Spinal cord (tissue), 10 donors: Measurements from ENCODE around the gene UQCR10. TPM values are rescaled to one million over a fixed set of nuclear protein-coding genes. Genes with fewer than 3 reads are reported as not detected.

ENCODE experiments used
- DNase-seq, 6 donors: peaks; one replicate each; pipeline versions ENCODE4 v3.0.0 to v3.0.0-alpha.2; 2013 to 2015; ENCODE audit warnings: low spot score in 6 of 6, low read depth in 4 of 6
- H3K27ac ChIP-seq: one replicate; pipeline ENCODE4 v1.5.1; 2013; ENCODE audit warnings: low read depth, low read length, control low read depth
- H3K27me3 ChIP-seq: one replicate; pipeline ENCODE4 v1.6.1; 2013; ENCODE audit warnings: low read length; ENCODE audit not compliant: control insufficient read depth, insufficient read depth
- H3K36me3 ChIP-seq: one replicate; pipeline ENCODE4 v1.6.1; 2013; ENCODE audit warnings: low read length; ENCODE audit not compliant: control insufficient read depth, insufficient read depth
- H3K4me1 ChIP-seq: one replicate; pipeline ENCODE4 v1.6.1; 2013; ENCODE audit warnings: low read length; ENCODE audit not compliant: control insufficient read depth, insufficient read depth
- H3K4me3 ChIP-seq: one replicate; pipeline ENCODE4 v1.5.1; 2013; ENCODE audit warnings: low read depth, low read length, control low read depth
- H3K9me3 ChIP-seq: one replicate; pipeline ENCODE4 v1.6.1; 2013; ENCODE audit warnings: low read length; ENCODE audit not compliant: control insufficient read depth, insufficient read depth
- WGBS: methylation state at CpG from one replicate; pipeline ENCODE4 v1.1.5; 2013; ENCODE audit warnings: missing lambda C conversion rate; ENCODE audit not compliant: insufficient coverage; 5-methylcytosine and 5-hydroxymethylcytosine counted together
- polyA plus RNA-seq, 2 donors: library from polyadenylated mRNA; unstranded; fragments of 120-200 nt; gene quantifications; one replicate each; pipeline ENCODE4 v1.2.1, GENCODE V29; 2013; ENCODE audit not compliant: insufficient read length in 2 of 2
- small RNA-seq: library from RNA; depleted of rRNA; stranded (forward); fragments of <200 nt; gene quantifications from one replicate; pipeline ENCODE3, GENCODE V24; 2014; ENCODE audit warnings: low replicate concordance
- total RNA-seq, 2 donors: library from RNA; depleted of rRNA in 1 of 2; stranded (reverse); fragments of 120-200 nt in 1 of 2; fragments of >200 nt in 1 of 2; gene quantifications; one replicate each; pipeline versions ENCODE4 v1.2.3 to v1.2.4, GENCODE V29; 2013 to 2014
- donor health status: healthy.

UQCR10 gene
- total and polyA plus RNA-seq, 4 donors, result 90.9 to 208 (median 180) TPM

DNA sequence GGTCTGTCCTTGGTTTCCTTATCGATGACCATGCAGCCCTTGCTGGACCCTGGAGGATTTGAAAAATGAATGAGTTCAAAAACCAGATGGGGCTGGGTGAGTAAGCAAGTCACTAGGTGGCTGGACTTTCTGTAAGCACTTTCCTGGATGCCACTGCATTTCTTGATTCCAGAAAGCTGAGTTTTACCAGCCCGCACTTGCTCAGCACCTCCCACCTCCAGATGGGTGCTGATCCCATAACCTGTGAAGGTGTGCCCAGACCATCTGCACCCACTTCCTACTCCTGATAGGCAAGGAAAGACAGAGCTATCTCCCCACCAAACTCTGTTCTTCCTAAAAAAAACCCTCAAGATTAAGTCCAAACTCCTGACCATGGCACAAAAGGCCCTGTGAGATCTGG, 49.8 kb downstream of the UQCR10 start:
- no peak overlapping the region for H3K4me3 ChIP-seq
- WGBS, result 94% methylated on average over 2 of the region's 2 CpGs
- no peak for DNase-seq
- H3K27me3 ChIP-seq, result no peaks in the 10 kb centered on the region
- no peak overlapping the region for H3K27ac ChIP-seq
- H3K9me3 ChIP-seq, result no peaks in the 10 kb centered on the region
- H3K36me3 ChIP-seq, result peaks cover 70% of the 10 kb centered on the region
- peaks cover 35% of the 10 kb centered on the region for H3K4me1 ChIP-seq

DNA sequence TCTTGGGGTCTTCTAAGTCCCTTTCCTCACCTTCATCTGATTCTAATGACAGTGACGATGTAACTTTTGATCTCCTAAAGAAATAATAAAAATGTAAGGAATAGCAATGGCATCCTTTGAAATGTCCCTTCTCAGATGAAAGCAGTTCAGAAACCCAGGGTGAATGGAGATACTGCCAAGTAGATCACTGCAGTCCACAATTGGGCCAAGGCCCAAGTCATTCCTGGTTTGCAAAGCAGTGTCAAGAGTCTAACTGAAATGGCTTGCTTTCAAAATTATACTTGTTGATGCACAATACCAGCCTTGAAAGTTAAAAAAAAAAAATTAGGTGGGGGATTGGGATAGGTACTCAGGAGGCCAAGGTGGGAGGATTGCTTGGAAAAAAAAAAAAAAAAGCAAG, 50.6 kb downstream of the UQCR10 start:
- WGBS, result no CpG with 5 or more reads among the region's 1 CpG
- H3K27ac ChIP-seq, result no peak overlapping the region
- H3K4me3 ChIP-seq, result no peak overlapping the region
- peak in 1 of 6 donors; percentile 34 for DNase-seq
- H3K9me3 ChIP-seq, result no peaks in the 10 kb centered on the region
- H3K27me3 ChIP-seq, result no peaks in the 10 kb centered on the region
- H3K36me3 ChIP-seq, result peaks cover 70% of the 10 kb centered on the region
- peaks cover 31% of the 10 kb centered on the region for H3K4me1 ChIP-seq

DNA sequence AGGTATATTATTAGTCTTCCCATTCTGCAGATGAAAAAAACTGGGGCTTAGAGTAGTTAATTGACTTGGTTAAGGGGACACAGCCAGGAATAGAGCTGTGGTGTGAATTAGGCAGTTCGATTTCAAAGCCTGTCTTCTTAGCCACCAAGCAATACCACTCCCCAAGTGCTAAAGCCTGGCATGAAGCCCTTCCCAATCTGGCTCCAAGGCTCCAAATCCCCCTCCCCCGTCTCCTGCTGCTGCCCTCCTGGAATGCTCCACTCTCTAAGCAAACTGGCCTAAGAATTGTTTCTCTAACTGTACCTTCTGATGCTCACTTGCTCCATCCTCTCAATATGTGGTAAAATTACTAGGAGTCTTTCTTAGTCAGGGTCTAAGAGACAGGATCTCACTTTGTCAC, 52.3 kb downstream of the UQCR10 start:
- Histone ChIP-seq H3K27ac (no peak overlapping the region), H3K4me1 (peaks cover 29% of the 10 kb centered on the region), H3K36me3 (peaks cover 80% of the 10 kb centered on the region), H3K4me3 (no peak overlapping the region), H3K9me3 (no peaks in the 10 kb centered on the region), H3K27me3 (no peaks in the 10 kb centered on the region)
- WGBS, result 75% methylated on average over 2 of the region's 2 CpGs
- peak in 1 of 6 donors; percentile 86 for DNase-seq

Small RNA genes within 50 kb of the gene (small RNA-seq; reads per million reads assigned to genes)
- not detected for gene RF00019

Other genes with a start within 250 kb of the UQCR10 start
- 10 to 100 TPM; 30.5 to 34.2 TPM for gene THOC5, start 213.6 kb upstream of the UQCR10 start, total RNA-seq
- 10 to 100 TPM; 19.0 to 34.4 TPM for gene THOC5, start 213.6 kb upstream of the UQCR10 start, polyA plus RNA-seq
- gene NIPSNAP1, start 186.3 kb upstream of the UQCR10 start, total RNA-seq, result 10 to 100 TPM; 64.8 to 94.2 TPM
- gene NIPSNAP1, start 186.3 kb upstream of the UQCR10 start, polyA plus RNA-seq, result 100 to 1,000 TPM; 121 to 128 TPM
- 10 to 100 TPM; 35.4 to 48.7 TPM for gene NF2, start 163.7 kb upstream of the UQCR10 start, total RNA-seq
- gene NF2, start 163.7 kb upstream of the UQCR10 start, polyA plus RNA-seq, result 10 to 100 TPM; 36.7 to 42.5 TPM
- 10 to 100 TPM in 1 of 2 donors, 1 to 10 TPM in 1; 8.2 to 17.9 TPM for gene CABP7, start 47.4 kb upstream of the UQCR10 start, total RNA-seq
- gene CABP7, start 47.4 kb upstream of the UQCR10 start, polyA plus RNA-seq, result 10 to 100 TPM; 32.1 to 34.9 TPM
- gene ZMAT5, start 362 bp upstream of the UQCR10 start, total RNA-seq, result 10 to 100 TPM; 13.2 to 32.0 TPM
- gene ZMAT5, start 362 bp upstream of the UQCR10 start, polyA plus RNA-seq, result 10 to 100 TPM; 32.9 to 33.8 TPM
- 10 to 100 TPM; 18.5 to 31.8 TPM for gene ASCC2, start 70.9 kb downstream of the UQCR10 start, total RNA-seq
- 10 to 100 TPM; 45.8 to 55.5 TPM for gene ASCC2, start 70.9 kb downstream of the UQCR10 start, polyA plus RNA-seq
- 10 to 100 TPM; 47.6 to 61.3 TPM for gene MTMR3, start 115.8 kb downstream of the UQCR10 start, total RNA-seq
- 10 to 100 TPM; 50.6 to 52.5 TPM for gene MTMR3, start 115.8 kb downstream of the UQCR10 start, polyA plus RNA-seq